HG03064 (cell line): Measurements from ENCODE around the gene SRD5A1.
"Not testable (repeated sequence)": the region's sequence is repeated elsewhere in the genome, so short reads cannot be mapped to it uniquely, and the experiment has no call there.

Experiments
- ATAC-seq: cut with Tn5 transposase; IDR thresholded peaks from one replicate; pipeline ENCODE4 v1.9.1; 2021; ENCODE audit warnings: low read depth; ENCODE audit not compliant: unreplicated experiment

SRD5A1 gene

GRCh38 chr5:6638236-6638635 is 5.0 kb downstream of the SRD5A1 start:
- ATAC-seq, result no peak

- ATAC-seq, result no peak
These were observed 9.4 kb downstream of the SRD5A1 start for GRCh38 chr5:6642655-6643054.

DNA sequence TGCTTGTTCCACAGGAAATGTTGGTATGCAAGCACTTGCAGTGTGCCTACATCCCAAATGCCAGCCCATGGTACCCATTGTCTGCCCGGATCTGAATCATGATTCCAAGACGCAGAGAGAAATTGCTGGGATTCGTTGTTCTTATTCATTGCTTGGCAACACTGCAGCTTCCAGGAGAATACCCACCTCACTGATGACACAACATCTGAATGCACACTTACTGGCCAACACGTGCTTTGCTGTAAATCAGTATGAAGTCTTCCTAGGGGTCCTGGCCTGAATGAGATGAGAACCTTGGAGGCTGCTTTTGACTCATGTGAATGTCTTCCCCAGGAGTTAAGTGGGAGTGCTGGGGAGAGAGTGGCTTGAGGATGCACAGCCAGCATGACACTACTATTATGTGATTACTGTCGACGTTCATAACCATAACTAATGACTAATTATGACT is 11.6 kb downstream of the SRD5A1 start:
- no peak for ATAC-seq

DNA sequence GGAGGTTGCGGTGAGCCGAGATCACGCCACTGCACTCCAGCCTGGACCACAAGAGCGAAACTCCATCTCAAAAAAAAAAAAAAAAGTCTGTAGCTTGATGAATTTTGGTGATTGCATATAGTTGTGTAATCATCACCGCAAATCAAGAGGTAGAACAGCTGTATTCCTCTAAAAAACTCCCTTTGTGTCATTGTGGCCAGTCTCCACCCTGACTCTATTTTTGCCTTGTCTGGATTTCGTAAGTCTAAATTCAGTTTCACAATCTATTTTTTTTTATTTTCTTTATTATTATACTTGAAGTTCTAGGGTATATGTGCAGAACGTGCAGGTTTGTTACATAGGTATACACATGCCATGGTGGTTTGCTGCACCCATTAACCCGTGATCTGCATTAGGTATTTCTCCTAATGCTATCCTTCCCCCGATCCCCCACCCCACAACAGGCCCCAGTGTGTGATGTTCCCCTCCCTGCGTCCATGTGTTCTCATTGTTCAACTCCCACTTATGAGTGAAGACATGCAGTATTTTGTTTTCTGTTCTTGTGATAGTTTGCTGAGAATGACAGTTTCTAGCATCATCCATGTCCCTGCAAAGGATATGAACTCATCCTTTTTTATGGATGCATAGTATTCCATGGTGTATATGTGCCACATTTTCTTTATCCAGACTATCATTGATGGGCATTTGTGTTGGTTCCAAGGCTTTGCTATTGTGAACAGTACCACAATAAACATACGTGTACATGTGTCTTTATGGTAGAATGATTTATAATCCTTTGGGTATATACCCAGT is 12.5 kb downstream of the SRD5A1 start:
- not testable (repeated sequence) for ATAC-seq

DNA sequence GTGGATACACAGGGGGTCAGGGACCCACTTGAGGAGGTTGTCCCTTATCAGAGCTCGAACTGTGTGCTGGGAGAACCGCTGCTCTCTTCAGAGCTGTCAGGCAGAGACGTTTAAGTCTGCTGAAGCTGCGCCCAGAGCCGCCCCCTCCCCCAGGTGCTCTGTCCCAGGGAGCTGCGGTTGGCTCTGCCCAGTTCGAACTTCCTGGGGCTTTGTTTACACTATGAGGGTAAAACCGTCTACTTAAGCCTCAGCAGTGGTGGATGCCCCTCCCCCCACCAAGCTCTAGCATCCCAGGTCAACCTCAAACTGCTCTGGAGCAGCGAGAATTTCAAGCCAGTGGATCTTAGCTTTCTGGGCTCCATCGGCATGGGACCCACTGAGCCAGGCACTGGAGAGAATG is 15.9 kb downstream of the SRD5A1 start:
- no peak for ATAC-seq

GRCh38 chr5:6649681-6650080 is 16.4 kb downstream of the SRD5A1 start:
- no peak for ATAC-seq

- peak; percentile 94 for ATAC-seq
These were observed 18.8 kb downstream of the SRD5A1 start for GRCh38 chr5:6652025-6652424.

- ATAC-seq, result no peak
These were observed 22.2 kb downstream of the SRD5A1 start for GRCh38 chr5:6655432-6655831.

DNA sequence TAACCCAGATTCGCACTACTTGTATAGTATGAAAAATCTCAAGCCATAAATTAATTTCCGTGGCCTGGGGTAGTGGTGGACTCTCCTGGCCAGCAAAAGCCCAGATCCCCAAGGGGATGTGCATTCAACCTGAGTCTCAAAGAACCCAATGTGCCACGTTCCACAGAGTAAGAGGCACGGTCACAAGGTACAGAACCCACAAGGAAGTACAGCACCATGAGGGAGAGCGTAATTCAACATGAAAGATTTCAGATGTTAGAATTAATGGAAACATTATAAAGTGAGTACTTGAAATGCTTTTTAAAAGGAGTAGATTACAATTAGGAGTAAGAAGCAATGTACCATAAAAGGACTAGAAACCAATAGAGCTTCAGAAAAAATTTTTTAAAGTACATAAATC is 23.4 kb downstream of the SRD5A1 start:
- no peak for ATAC-seq

DNA sequence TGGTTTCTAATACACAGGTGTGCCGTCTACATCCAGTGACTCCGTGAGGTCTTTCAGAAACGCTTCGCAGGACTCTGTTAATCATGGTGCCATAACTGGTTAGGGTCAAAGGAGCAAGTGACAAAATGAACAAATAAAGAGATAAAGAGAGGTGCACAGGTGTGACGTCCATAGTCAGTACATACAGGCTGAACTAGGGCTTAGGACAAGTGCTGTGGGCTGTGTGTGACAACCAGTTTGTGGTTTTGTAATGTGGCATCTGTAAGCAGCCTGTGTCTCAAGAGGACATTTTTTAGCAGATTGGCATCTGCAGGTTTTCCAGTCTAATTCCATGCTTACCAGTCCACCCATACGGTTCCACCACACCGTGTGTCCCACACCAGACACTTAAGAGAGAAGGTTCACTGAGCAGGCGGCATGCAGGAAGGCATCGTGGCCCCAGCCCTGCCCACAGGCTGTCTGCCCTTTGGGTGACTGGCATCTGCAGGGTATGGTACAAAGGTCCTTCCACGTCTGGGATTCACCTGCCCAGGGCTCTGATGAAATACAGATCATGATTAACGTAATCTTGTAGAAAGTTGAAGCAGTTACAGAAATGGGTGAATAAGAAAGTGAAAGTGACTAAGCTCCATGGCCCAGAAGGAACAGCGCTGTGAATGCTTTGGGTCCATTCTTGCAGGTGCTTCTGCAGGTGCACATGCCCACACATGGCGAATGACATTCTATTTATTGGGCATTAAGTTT is 26.9 kb downstream of the SRD5A1 start:
- peak; percentile 86 for ATAC-seq

GRCh38 chr5:6660688-6661087 is 27.4 kb downstream of the SRD5A1 start:
- ATAC-seq, result peak; percentile 37

- no peak for ATAC-seq
These were observed 33.5 kb downstream of the SRD5A1 start for GRCh38 chr5:6666762-6667161.

- ATAC-seq, result no peak
These were observed 34.4 kb downstream of the SRD5A1 start for GRCh38 chr5:6667648-6668047.

DNA sequence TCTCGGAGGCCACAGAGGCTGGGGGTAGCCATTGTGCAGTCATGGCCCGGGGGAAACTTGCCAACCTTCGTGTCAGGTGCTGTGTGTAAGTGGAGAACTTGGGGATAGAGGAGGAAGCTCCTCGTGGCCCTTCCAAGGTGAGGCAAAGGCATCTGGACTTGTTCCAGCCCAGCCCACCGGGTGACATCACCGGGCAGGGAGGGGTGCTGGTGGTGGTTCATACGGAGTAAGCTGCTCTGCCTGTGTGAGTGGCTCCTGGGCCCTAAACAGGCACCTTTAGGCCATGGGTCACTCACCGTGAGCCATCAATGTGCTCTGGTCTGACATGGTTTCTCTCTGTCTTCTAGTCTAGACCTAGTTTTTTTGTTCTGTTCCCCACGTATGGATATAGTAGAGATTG is 35.5 kb downstream of the SRD5A1 start:
- ATAC-seq, result not testable (repeated sequence)

DNA sequence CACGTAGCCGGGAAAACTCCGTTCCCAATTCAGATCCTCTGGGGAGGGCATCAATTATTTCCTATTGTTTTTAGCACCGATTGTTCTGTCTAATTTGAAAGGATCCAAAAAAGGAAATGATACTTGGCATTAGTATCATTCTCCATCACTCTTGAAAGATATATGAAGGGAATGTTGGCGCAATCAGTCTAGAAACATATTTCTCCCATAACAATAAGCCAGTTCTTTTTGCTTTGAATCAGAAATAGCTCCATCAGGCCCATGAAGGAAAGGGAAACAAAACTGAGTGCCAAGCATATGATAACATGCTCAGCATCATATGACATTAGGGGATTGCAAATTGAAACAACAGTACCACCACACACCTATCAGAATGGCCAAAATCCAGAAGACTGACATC is 39.8 kb downstream of the SRD5A1 start:
- ATAC-seq, result no peak

GRCh38 chr5:6673963-6674362 is 40.7 kb downstream of the SRD5A1 start:
- ATAC-seq, result no peak

DNA sequence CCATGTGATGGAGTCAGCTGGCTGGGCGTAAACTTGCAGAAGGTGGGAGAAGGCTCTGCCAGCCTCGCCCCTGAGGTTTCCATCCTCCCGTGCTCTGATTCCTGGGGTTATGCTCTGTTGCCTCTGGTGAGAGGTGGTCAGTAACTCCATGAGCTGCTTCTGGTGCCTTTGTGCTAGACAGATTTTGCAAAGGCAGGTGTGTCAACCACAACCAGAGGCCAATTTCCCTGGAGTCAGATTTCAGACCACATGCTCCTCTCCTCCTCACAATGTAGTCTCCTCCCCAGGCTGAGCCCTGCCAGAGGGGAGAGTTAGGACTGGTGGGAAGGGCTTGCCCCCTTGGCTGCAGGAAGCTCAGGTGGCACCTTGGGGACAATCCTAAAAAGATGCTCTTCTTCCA is 41.2 kb downstream of the SRD5A1 start:
- ATAC-seq, result no peak

GRCh38 chr5:6674886-6675285 is 41.6 kb downstream of the SRD5A1 start:
- ATAC-seq, result no peak

- ATAC-seq, result no peak
These were observed 42.7 kb downstream of the SRD5A1 start for GRCh38 chr5:6675784-6676491.

DNA sequence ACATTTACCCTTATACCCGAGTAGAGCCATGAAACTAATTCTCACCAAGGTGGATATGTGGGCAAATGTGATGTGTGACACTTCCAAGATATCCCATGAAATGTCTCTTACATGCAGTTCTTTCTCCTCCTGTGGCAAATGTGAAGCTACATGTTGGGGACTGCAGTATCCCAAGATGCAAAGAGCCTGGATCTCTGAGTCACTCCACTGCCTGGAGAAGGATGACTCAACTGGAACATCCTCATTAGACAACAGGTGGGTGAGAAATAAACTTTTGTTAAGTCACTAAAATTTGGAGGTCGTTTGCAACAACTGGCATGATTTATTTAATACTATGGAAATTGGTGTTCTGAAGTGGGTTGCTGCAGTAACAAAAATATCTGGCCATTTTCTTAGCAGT is 43.5 kb downstream of the SRD5A1 start:
- ATAC-seq, result no peak

DNA sequence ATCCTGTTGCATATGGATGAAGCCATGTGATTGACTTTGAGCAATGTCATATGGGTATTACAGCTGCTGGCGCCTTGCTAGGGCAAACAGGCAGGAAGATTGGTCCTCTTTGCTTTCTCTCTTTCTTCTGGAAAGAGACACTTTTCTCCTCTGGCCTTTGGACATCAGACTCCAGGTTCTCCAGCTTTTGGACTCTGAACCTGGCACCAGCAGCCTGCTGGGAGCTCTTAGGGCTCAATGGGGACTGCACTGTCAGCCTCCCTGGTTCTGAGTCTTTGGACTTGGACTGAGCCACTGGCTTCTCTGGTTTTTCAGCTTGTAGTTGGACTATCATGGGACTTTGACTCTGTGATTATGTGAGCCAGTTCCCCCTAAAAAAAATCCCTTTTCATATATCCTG is 45.1 kb downstream of the SRD5A1 start:
- no peak for ATAC-seq
